Measurements from ENCODE around the gene CYP4F3.
"Not testable (repeated sequence)": the region's sequence is repeated elsewhere in the genome, so short reads cannot be mapped to it uniquely, and the experiment has no call there.

DNA sequence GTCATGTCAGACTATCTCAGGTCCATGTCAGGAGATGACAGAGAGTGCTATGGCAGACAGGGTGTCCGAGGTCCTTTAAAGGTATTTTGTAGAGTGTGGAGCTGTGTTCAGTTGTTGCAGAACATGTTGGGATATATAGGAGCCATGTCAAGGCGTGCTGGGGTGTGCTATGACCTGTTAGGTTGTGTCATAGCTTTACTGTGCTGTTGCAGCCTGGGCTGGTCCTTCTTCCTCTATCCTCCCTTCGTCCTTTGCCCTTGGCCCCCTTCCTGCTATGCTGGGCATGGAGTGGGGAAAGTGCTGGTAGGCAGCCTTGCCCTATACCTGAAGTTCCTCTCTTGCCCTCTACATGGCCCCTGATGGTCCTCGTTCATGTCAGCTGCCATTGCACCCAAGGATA is 39.2 kb downstream of the CYP4F3 start:
- TF ChIP-seq CREB1 (CRISPR knock-in tag; IDR thresholded peaks at IDR 0.05); CTCF (IDR thresholded peaks at IDR 0.05); FOXP1 (CRISPR knock-in tag; IDR thresholded peaks at IDR 0.05; ENCODE audit: borderline replicate concordance); TEAD1 (CRISPR knock-in tag; IDR thresholded peaks at IDR 0.05); ZNF121 (CRISPR knock-in tag; IDR thresholded peaks at IDR 0.05); E2F5 (CRISPR knock-in tag; IDR thresholded peaks at IDR 0.05); E2F1 (CRISPR knock-in tag; IDR thresholded peaks at IDR 0.05): not testable (repeated sequence)
- TF ChIP-seq, protein P1, sequence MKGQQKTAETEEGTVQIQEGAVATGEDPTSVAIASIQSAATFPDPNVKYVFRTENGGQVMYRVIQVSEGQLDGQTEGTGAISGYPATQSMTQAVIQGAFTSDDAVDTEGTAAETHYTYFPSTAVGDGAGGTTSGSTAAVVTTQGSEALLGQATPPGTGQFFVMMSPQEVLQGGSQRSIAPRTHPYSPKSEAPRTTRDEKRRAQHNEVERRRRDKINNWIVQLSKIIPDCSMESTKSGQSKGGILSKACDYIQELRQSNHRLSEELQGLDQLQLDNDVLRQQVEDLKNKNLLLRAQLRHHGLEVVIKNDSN (CRISPR knock-in tag; IDR thresholded peaks at IDR 0.05), result not testable (repeated sequence)
- TF ChIP-seq, protein P2, sequence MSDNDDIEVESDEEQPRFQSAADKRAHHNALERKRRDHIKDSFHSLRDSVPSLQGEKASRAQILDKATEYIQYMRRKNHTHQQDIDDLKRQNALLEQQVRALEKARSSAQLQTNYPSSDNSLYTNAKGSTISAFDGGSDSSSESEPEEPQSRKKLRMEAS (CRISPR knock-in tag; IDR thresholded peaks at IDR 0.05), result not testable (repeated sequence)
- TF ChIP-seq, protein P3, sequence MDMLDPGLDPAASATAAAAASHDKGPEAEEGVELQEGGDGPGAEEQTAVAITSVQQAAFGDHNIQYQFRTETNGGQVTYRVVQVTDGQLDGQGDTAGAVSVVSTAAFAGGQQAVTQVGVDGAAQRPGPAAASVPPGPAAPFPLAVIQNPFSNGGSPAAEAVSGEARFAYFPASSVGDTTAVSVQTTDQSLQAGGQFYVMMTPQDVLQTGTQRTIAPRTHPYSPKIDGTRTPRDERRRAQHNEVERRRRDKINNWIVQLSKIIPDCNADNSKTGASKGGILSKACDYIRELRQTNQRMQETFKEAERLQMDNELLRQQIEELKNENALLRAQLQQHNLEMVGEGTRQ (CRISPR knock-in tag; IDR thresholded peaks at IDR 0.05), result not testable (repeated sequence)
